GM12801 (cell line): ENCODE measurements around the gene ARID1B.

Source experiments
- TF ChIP-seq, protein P1 (sequence below): IDR thresholded peaks from one replicate; pipeline ENCODE4 v1.5.1; 2011; ENCODE audit warnings: control low read depth; ENCODE audit not compliant: insufficient read length; ENCODE audit errors: extremely low read depth

ARID1B gene

DNA sequence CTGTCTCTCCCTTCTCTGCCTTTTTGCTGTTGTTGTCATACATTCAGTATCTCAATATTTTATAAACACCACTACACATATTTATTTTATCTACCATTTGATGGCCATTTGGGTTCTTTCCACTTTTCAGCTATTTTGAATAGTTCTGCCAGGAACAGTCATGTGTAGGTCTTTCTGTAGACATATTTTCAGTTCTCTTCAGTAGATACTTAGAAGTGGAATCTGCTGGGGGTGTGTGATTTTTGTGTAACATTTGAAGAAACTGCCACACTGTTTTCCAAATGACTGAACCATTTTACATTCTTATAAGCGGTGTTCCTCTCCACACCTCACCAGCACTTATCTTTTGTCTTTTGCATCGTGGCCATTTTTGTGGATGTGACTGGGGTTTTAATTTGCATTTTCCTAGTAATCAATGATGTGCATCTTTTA lies 197.7 kb downstream of the ARID1B start:
- TF ChIP-seq, protein P1, sequence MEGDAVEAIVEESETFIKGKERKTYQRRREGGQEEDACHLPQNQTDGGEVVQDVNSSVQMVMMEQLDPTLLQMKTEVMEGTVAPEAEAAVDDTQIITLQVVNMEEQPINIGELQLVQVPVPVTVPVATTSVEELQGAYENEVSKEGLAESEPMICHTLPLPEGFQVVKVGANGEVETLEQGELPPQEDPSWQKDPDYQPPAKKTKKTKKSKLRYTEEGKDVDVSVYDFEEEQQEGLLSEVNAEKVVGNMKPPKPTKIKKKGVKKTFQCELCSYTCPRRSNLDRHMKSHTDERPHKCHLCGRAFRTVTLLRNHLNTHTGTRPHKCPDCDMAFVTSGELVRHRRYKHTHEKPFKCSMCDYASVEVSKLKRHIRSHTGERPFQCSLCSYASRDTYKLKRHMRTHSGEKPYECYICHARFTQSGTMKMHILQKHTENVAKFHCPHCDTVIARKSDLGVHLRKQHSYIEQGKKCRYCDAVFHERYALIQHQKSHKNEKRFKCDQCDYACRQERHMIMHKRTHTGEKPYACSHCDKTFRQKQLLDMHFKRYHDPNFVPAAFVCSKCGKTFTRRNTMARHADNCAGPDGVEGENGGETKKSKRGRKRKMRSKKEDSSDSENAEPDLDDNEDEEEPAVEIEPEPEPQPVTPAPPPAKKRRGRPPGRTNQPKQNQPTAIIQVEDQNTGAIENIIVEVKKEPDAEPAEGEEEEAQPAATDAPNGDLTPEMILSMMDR, result no peak

DNA sequence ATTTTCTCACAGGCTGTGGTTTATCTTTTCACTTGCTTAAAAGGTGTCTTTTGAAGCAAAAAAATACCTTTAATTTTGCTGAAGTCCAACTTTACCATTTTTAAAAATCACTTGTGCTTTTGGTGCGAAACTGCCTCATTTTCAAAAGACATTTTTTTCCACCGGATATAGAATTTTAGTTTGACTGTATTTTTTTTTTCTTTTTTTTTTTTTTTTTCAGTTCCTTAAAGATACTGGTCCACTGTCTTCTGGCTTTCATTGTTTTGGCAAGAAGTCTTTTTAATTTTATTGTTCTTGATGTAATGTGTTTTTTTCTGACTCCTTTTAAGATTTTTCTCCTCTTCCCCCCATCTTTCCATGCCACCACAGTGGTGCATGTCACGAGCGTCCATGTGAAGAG lies 198.2 kb downstream of the ARID1B start:
- TF ChIP-seq, protein P1, result no peak

DNA sequence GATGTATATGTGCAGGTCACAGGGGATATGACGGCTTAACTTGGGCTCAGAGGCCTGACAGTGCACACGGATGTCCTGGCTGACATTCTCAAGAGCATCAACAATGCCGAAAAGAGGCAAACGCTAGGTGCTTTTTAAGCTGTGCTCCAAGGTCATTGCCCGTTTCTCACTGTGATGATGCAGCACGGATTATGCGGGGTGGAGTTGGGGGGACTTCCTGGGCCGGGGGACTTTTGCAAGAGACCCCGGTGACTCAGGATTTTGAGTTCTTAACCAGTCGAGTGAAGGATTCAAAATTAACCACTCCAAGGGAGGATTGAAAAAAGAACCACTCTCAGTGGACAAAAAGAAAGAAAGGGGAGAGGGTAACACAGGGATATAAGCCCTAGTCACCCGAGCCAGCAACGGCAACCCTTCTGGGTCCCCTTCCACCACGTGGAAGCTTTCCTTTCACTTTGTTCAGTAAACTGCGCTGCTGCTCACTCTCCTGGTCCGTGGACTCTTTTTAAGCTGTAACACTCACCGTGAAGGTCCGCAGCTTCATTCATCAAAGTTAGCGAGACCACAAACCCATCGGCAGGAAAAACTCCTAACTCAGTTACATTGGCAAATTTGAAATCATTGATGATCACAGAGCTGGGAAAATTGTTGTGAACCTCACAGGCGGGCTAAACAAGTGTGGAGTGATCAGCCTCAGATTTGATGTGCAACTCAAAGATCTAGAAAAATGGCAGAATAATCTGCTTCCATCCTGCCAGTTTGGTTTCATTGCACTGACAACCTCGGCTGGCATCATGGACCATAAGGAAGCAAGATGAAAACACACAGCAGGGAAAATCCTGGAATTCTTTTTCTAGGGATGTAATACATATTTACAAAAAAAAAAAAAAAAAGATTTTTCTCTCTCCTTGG lies 199.3 kb downstream of the ARID1B start:
- TF ChIP-seq, protein P1, result no peak

DNA sequence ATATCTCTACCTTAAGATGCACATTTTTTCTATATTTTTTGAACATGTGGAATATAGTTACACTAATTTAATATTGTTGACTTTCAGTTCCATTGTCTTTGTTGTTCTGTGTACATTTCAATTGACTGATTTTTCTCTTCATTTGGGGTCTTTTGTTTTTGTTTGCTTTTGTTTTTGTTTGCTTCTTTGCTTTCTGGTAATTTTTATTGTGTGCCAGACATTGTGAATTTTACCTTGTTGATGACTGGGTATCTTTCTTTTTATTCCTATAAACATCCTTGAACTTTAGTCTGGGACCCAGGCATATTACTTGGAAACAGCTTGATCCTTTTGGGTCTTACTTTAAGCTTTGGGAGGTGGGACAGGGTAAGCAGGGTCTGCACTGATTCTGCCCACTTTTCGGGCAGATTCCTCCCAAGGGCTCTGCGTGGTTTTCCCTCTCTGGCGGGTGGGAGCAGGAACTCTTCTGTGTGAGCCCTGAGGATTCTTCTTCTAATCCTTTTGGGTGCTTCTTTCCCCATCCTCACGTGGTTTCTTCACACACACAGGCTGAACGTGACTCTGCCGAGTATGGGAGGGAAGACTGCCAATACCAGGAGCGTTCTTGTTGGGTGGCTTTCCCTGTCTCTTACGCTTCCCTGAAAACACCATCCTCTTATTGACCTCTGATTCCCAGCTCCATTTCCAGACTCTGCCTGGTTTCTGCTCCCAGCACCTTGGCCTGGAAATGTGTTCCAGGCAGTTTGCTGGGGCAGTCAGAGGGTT lies 200.5 kb downstream of the ARID1B start:
- TF ChIP-seq, protein P1, result no peak

DNA sequence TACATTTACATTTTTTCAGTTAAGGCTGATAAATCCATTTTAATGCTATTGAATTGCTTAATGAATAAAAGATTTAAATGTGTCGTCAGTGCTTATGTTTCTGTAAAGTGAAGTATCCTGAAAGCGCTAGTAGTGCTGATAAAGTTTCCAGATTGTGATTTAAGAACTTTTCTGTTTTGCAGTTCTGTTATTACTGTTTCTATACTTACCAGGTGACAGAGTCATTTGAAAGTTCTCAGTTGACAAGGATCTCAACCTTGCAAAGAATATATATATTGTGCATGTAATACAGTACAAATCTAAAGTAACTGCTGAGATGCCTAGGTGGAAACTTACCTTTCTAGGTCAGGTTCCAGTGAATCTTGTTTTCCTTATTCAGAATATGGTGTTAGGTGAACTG lies 201.8 kb downstream of the ARID1B start:
- TF ChIP-seq, protein P1, result no peak

DNA sequence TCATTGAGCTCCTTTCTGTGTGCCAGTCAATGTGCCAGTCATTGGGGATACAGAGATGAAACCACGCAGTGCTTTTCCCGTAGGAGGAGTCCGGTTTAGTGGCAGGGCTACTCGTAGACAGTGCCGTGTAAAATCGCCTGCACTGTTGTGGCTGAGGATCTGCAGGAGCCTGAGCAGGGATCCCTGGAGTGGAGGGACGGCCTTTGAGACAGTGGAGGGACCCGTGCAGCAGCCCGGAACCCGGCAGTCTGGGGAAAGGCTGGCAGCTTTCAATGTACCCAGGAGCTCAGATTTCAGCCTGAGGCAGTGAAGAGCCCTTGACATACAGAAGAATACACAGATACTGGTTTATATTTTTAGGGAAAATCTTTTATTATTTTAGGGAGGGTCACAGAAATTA lies 203.3 kb downstream of the ARID1B start:
- TF ChIP-seq, protein P1, result no peak

DNA sequence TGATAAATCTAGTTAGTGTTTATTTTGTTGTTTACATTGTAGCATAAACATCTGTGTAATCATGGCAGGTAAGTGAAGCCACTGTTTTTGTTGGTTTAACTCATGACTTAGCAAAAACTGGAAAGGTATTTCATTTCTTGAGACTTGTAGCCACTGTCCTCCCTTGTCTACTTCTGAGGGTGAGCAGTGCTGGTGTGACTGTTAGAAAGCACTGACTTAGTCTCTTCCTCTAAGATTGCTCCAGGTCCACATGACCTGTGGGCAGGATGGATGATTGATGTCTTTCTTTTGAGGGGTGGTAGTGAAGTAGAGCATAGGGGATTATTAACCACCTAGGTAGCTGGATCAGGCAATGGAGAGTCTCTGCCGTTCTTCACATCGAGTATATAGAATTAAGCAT lies 203.8 kb downstream of the ARID1B start:
- TF ChIP-seq, protein P1, result no peak
